ENCODE data around the gene SEC14L3. TPM values are rescaled to one million over a fixed set of nuclear protein-coding genes. Genes with fewer than 3 reads are reported as not detected.
A peak's percentile ranks its signal among the peaks of the same experiment; 100 is the strongest.

The SEC14L3 gene
- total and polyA plus RNA-seq, 2 experiments from 2014 or later: not detected

- peaks cover 6% of the 10 kb centered on the region; the same call in 1 of the 2 replicates for H3K36me3 ChIP-seq (ENCODE audit: low read depth)
- H3F3A ChIP-seq (ENCODE audit: insufficient read depth): peaks cover 65% of the 10 kb centered on the region
- H2AFZ ChIP-seq: no peak overlapping the region
- H3K27me3 ChIP-seq (replicated peaks; ENCODE audit: insufficient read depth): no peaks in the 10 kb centered on the region
- in situ Hi-C loops (cut with MboI): no loop called here
- no peaks in the 10 kb centered on the region for H3K9me2 ChIP-seq (ENCODE audit: insufficient read depth)
- H3K79me2 ChIP-seq (ENCODE audit: insufficient read depth): no peaks in the 10 kb centered on the region
- TF ChIP-seq EZH2phosphoT487 (IDR thresholded peaks at IDR 0.05; ENCODE audit: insufficient read depth, low read depth) (no peak), EZH2 (IDR thresholded peaks at IDR 0.05; ENCODE audit: insufficient read depth, poor library complexity, severe bottlenecking) (no peak)
- peak overlapping the region; percentile 40 for H3K4me3 ChIP-seq
- H3K9me3 ChIP-seq (ENCODE audit: low read depth): no peaks in the 10 kb centered on the region
- peak overlapping the region; percentile 81 for H3K4me2 ChIP-seq (ENCODE audit: unreplicated experiment)
- peaks cover 43% of the 10 kb centered on the region for H3K4me1 ChIP-seq (ENCODE audit: insufficient read depth)
- WGBS, 2 experiments (ENCODE audit: low coverage in 1 of 2, low lambda C conversion rate in 2 of 2, missing lambda C conversion rate in 2 of 2): 61 to 67% methylated on average over 8 of the region's 8 CpGs
- peak overlapping the region; percentile 91 for H3K9ac ChIP-seq
- H4K20me1 ChIP-seq (ENCODE audit: insufficient read depth): no peaks in the 10 kb centered on the region
- peak; percentile 28 for DNase-seq
- H3K27ac ChIP-seq: peak overlapping the region; percentile 97
Observed at GRCh38 chr22:30421695-30422480, 49.9 kb downstream of the SEC14L3 start.

GRCh38 chr22:30420347-30421125, 51.3 kb downstream of the SEC14L3 start:
- Histone ChIP-seq H3K9me2 (ENCODE audit: insufficient read depth) (no peaks in the 10 kb centered on the region), H3K4me2 (ENCODE audit: unreplicated experiment) (peak overlapping the region; percentile 81), H3K4me1 (ENCODE audit: insufficient read depth) (peaks cover 51% of the 10 kb centered on the region), H3K79me2 (ENCODE audit: insufficient read depth) (no peaks in the 10 kb centered on the region; the same call in 1 of the 2 replicates), H3K9ac (peak overlapping the region; percentile 91), H2AFZ (no peak overlapping the region), H3K27me3 (replicated peaks; ENCODE audit: insufficient read depth) (no peaks in the 10 kb centered on the region), H3K4me3 (peak overlapping the region; percentile 44), H3K9me3 (ENCODE audit: low read depth) (no peaks in the 10 kb centered on the region), H3K36me3 (ENCODE audit: low read depth) (peaks cover 19% of the 10 kb centered on the region), H3K27ac (peak overlapping the region; percentile 97), H3F3A (ENCODE audit: insufficient read depth) (peaks cover 79% of the 10 kb centered on the region), H4K20me1 (ENCODE audit: insufficient read depth) (no peaks in the 10 kb centered on the region)
- TF ChIP-seq EZH2phosphoT487 (IDR thresholded peaks at IDR 0.05; ENCODE audit: insufficient read depth, low read depth) (no peak), EZH2 (IDR thresholded peaks at IDR 0.05; ENCODE audit: insufficient read depth, poor library complexity, severe bottlenecking) (no peak)
- DNase-seq: peak; percentile 93
- WGBS, 2 experiments (ENCODE audit: low coverage in 1 of 2, low lambda C conversion rate in 2 of 2, missing lambda C conversion rate in 2 of 2): 39 to 41% methylated on average over 6 of the region's 6 CpGs
- in situ Hi-C loops (cut with MboI): no loop called here

GRCh38 chr22:30416837-30417236, 55.0 kb downstream of the SEC14L3 start:
- TF ChIP-seq EZH2phosphoT487 (IDR thresholded peaks at IDR 0.05; ENCODE audit: insufficient read depth, low read depth) (no peak), EZH2 (IDR thresholded peaks at IDR 0.05; ENCODE audit: insufficient read depth, poor library complexity, severe bottlenecking) (no peak)
- no peak overlapping the region for H3K9ac ChIP-seq
- H3K36me3 ChIP-seq (ENCODE audit: low read depth): peaks cover 32% of the 10 kb centered on the region
- DNase-seq: no peak
- in situ Hi-C loops (cut with MboI): no loop called here
- peaks cover 83% of the 10 kb centered on the region for H3F3A ChIP-seq (ENCODE audit: insufficient read depth)
- H3K4me1 ChIP-seq (ENCODE audit: insufficient read depth): peaks cover 54% of the 10 kb centered on the region
- WGBS, 2 experiments (ENCODE audit: low coverage in 1 of 2, low lambda C conversion rate in 2 of 2, missing lambda C conversion rate in 2 of 2): 93 to 96% methylated on average over 1 of the region's 1 CpG
- H3K9me3 ChIP-seq (ENCODE audit: low read depth): no peaks in the 10 kb centered on the region
- no peak overlapping the region for H3K4me2 ChIP-seq (ENCODE audit: unreplicated experiment)
- H3K9me2 ChIP-seq (ENCODE audit: insufficient read depth): no peaks in the 10 kb centered on the region
- H2AFZ ChIP-seq: no peak overlapping the region
- no peaks in the 10 kb centered on the region for H3K27me3 ChIP-seq (replicated peaks; ENCODE audit: insufficient read depth)
- H3K27ac ChIP-seq: peak overlapping the region; percentile 47
- peaks cover 14% of the 10 kb centered on the region; the same call in 1 of the 2 replicates for H3K79me2 ChIP-seq (ENCODE audit: insufficient read depth)
- H4K20me1 ChIP-seq (ENCODE audit: insufficient read depth): no peaks in the 10 kb centered on the region
- no peak overlapping the region for H3K4me3 ChIP-seq

- peaks cover 49% of the 10 kb centered on the region for H3K4me1 ChIP-seq (ENCODE audit: insufficient read depth)
- peak; percentile 42 for DNase-seq
- H3K9me2 ChIP-seq (ENCODE audit: insufficient read depth): no peaks in the 10 kb centered on the region
- peak overlapping the region; percentile 47 for H3K27ac ChIP-seq
- no peaks in the 10 kb centered on the region for H3K27me3 ChIP-seq (replicated peaks; ENCODE audit: insufficient read depth)
- H2AFZ ChIP-seq: no peak overlapping the region
- WGBS, 2 experiments (ENCODE audit: low coverage in 1 of 2, low lambda C conversion rate in 2 of 2, missing lambda C conversion rate in 2 of 2): 31 to 36% methylated on average over 2 of the region's 2 CpGs
- no peaks in the 10 kb centered on the region for H3K9me3 ChIP-seq (ENCODE audit: low read depth)
- H3K4me3 ChIP-seq: no peak overlapping the region
- TF ChIP-seq EZH2 (IDR thresholded peaks at IDR 0.05; ENCODE audit: insufficient read depth, poor library complexity, severe bottlenecking) (no peak), EZH2phosphoT487 (IDR thresholded peaks at IDR 0.05; ENCODE audit: insufficient read depth, low read depth) (no peak)
- peaks cover 14% of the 10 kb centered on the region; the same call in 1 of the 2 replicates for H3K79me2 ChIP-seq (ENCODE audit: insufficient read depth)
- peaks cover 79% of the 10 kb centered on the region for H3F3A ChIP-seq (ENCODE audit: insufficient read depth)
- no peaks in the 10 kb centered on the region for H4K20me1 ChIP-seq (ENCODE audit: insufficient read depth)
- no peak overlapping the region for H3K4me2 ChIP-seq (ENCODE audit: unreplicated experiment)
- no peak overlapping the region for H3K9ac ChIP-seq
- in situ Hi-C loops (cut with MboI): no loop called here
- peaks cover 32% of the 10 kb centered on the region for H3K36me3 ChIP-seq (ENCODE audit: low read depth)
Observed at GRCh38 chr22:30416403-30416802, 55.4 kb downstream of the SEC14L3 start.

Measured in GM23248 (cell line).